A549 treated with dexamethasone at 1 μM for 4 hours (cell line): ENCODE measurements around the gene PARP6. TPM values are rescaled to one million over a fixed set of nuclear protein-coding genes. Genes with fewer than 3 reads are reported as not detected.

Source experiments
- total RNA-seq: library from RNA; stranded (reverse); fragments of 200-300 nt; extraction: Qiagen RNA extraction; gene quantifications from 5 replicates; pipeline ENCODE4 v1.2.3, GENCODE V29; 2022

The PARP6 gene
- 42.5 to 64.4 TPM (median 60.6 TPM) in 5 replicates for total RNA-seq

DNA sequence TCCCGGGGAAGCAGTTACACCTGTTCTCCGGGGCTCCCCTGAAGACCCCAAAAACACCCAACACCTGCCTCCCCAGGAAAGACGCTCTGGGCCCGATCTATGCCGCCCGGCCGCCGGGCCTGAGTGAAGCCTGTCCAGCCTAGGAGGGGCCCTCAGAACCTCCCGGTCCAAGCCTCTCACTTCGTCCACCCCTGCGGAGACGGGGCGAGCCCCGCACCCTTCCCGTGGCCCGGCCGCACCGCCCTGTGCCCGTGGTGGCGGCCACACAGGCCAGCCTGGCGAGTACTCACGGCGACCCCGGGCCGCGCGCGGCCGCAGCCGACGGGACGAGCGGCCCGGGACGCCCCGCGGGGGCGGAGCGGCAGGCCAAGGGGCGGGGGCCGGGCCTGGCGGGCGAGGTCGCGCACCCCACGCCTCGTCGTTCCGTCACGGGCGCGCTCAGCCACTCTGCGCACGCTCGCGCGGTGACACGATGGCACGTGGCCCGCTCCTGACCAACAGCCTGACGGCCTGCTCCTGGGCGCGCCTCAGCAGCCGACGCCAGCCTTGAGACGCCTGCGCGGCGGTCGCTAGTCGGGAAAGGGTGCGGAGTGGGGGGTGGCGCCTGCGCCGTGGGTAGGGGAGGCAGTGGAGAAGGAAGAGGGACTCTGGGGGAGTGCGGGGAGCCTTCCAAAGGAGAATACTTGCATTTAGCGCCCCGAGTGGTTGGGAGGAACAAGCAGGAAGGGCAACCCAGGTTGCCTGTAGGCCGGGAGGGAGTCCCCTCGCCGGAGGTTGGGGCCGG is at the start of gene PARP6:
Gene PARP6, minus strand, starts transcription at position 342 of the 784 bp plus-strand sequence. CDS start 5,077 bp downstream, outside the sequence.

GRCh38 chr15:72319985-72320671 is 47.8 kb upstream of the PARP6 start, which contains the start of gene CELF6:
Gene CELF6 (minus strand): TSS chr15:72320157. CDS start chr15:72319874, 283 bp downstream.

DNA sequence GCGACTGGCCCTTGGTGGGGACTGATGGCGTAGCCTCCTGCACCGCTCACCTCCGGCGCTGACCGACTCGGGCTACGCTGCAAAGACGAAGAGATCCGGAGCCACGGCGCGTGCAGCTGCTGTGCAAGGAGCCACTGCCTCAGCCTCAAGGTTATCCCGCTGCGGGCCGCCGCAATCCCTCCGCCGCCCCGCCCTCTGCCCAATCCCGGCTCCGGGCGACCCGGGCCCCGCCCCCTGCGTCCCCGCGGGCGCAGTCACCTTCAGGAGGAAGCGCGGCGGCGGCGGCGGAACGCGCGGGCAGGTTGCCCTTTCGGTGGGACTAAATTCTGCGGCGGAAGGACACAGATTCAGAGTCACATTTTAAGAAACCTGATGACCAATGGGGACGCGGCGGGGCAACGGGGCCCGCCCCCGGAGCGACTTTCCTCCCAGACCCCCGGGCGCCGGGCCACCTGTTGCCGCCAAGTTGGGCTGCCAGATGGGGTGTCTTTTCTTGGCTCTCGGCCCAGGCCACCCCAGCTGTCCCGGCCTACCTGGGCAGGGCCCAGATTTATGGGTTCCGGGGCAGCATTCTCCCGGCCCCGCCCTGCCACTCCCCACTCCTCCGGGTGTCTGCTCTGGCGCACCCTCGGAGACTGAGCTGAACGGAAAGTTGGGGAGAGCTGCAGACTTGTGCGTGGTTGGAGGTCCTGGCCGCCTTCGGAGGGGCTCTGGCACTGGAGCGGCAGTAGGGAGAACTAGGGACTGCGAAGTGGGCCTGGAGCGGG is 41.1 kb downstream of the PARP6 start, which contains the start of gene PKM:
Gene PKM, minus strand, starts transcription at position 125 of the 767 bp plus-strand sequence. CDS start 12,093 bp downstream, outside the sequence.

GRCh38 chr15:72197460-72198355 is 74.6 kb downstream of the PARP6 start, which contains the start of gene GRAMD2A:
Gene GRAMD2A (minus strand): TSS chr15:72197787.

Other genes starting within 250 kb of the PARP6 start
- 8.8 to 17.4 TPM (median 12.7 TPM) in 5 replicates for gene MYO9A, start 154.4 kb downstream of the PARP6 start, total RNA-seq
- gene SENP8, start 154.2 kb downstream of the PARP6 start, total RNA-seq = 1.4 to 2.4 TPM (median 2.1 TPM) in 5 replicates
- 0.07 to 0.27 TPM (median 0.16 TPM) in 5 replicates for gene GRAMD2A, start 74.8 kb downstream of the PARP6 start, total RNA-seq
- 2,602 to 3,306 TPM (median 3,287 TPM) in 5 replicates for gene PKM, start 41.4 kb downstream of the PARP6 start, total RNA-seq
- 0.11 to 0.21 TPM (median 0.15 TPM) in 4 of 5 replicates, not detected in the other for gene CELF6, start 47.6 kb upstream of the PARP6 start, total RNA-seq
- gene HEXA, start 103.5 kb upstream of the PARP6 start, total RNA-seq = 136 to 149 TPM (median 144 TPM) in 5 replicates
- gene TMEM202, start 125.8 kb upstream of the PARP6 start, total RNA-seq = not detected in 5 replicates
- gene ARIH1, start 201.8 kb upstream of the PARP6 start, total RNA-seq = 42.6 to 78.8 TPM (median 76.6 TPM) in 5 replicates